SHP77 treated with DMSO at 0.1 percent for 48 hours (cell line): ENCODE results near the gene CITED1.
A peak's percentile ranks its signal among the peaks of the same experiment; 100 is the strongest.

ENCODE experiments used
- DNase-seq: peaks from one replicate; lab custom pipeline; 2025; lab: John Stamatoyannopoulos, UW

Gene CITED1

DNA sequence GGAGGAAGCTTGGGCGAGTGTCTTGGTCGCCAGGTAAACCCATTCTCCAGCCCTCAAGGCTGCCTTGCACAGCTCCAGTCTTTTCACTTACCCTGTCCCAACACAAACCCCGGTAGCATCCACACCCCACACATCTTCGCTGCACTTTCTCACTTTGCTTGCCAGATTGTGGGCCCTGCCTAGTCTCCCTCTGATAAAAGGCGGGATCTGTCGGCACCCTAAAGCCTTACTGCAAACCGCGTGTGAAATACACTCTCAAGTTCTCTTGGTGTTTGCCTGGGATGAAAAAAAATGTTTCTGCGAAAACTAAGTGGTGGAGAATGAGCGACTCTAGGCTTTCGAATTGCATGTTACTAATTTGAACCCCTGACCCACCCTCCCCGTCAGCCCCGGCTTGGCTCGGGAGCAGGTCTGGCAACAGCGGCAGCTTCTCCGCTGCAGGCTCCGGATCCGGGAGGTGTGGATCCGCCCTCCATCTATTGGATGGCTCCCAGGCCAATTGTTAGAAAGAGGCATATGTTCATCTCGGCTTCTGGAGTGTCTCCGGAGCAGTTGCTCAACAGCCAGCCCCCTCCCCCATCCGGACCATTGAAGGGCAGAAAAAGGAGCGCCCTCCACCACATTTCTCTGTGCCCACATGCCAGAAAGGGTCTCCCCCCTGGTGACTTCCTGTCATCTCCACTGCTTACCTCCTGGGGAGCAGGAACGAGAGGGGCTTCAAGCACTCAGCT, 3.0 kb upstream of the CITED1 start:
- peak; percentile 13 for DNase-seq

DNA sequence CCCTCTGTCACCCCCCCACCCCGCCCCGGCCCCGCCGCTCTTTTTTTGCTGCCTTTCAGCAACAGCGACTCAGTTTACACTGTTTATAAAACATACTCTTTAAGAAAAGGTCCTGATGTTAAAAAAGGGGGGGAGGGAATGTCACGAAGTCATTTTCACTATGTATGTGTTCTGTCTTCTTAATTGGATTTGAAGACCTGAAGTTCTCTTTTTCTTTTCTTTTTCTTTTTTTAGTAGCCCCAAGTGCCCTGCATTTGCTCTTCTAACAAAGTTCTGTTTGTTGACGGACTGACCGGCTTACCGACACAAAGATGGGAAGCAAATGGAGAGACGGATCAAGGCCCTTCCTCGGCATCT, 2.5 kb upstream of the CITED1 start:
- no peak for DNase-seq

DNA sequence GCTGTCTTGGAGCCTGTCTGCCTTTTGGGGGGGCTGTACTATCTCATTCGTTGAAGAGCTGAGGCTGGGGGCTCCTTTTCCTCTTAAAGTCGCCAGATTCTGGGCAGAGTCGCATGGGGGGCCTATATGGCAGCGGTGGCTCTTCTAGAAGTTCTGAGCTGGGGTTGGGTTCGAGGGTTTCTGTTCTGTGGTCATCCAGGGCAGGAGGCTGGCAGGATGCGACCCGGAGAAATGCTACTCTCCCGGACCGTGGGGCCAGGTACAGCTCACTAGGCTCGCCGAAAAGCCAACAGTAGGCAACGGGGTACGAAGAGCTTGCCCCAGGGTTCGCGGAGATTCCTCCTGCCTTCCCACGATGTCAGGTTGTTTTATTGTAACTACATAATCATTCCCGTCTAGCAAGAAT, 1.9 kb upstream of the CITED1 start:
- DNase-seq: no peak

DNA sequence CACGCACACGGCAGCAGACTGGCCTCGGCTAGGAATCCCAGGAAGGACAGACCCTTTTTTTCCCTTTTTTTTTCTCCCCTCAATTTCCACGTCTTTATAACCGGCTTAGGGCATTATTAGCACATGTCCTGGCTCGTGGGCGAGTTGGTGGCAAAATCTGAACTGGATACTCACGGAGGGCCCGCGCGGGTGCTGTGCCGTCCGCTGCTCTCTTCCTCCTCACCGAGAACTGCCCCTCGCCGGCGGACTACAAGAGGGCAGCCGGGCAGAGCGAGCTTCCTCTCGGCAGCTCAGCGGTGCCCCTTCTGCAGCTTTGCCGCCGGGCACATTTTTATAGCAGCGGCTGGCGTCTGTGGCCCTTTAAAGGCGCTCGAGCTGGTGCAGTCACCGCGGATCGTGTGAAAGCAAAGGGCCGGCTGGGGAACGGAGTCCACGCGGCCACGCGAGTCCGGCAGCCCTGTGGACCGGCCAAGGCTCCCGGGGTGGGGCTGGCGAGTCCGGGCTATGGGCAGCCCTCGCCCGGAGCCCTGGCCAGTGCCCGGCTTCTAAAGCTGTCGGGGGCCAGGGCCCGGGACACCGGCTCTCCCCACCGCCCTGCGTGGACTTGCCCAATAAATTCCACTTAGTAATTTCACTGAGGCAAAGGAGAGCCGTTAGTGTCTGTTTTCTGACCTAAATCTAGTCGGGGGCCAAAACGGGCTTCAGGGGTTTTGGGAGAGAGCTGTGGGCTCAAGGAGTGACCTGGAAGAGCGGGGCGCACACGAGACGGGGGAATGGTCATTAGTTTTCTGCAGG, 1.3 kb upstream of the CITED1 start:
- peak; percentile 41 for DNase-seq

DNA sequence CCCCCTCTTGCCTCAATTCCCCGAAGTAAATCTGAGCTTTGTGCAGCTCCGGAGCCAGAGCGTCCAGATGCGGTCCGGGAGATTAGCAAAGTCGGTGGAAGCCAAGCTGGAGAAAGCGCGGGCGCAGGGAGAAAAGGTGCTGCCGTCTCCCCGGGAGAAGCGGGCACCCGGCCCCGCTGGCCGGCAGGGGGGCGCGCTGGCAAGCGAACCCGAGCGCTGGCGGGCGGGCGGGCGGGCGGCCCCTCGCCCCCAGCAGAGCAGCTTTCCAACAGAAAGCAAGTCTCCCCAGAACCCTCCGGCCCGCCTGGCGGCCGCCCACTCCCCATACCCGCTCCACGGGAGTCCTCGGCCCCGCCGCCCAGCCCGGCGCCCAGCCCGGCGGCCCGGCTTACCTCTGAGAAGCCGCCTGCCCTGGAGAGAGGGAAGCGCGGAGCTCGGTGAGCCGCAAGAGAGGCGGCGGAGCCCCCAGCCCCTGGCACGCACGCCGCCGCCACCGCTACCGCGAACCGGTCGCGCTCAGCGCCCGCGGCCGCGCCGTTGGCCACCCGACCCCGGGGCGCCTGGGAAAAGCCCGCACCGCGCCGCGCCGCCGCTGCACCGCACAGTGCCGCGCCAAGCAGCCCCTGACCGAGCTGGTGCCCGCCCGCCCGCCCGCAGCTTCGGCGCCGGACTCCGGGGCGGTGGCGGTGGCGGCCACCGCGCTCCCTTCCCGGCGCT, 529 bp upstream of the CITED1 start:
- DNase-seq: no peak

DNA sequence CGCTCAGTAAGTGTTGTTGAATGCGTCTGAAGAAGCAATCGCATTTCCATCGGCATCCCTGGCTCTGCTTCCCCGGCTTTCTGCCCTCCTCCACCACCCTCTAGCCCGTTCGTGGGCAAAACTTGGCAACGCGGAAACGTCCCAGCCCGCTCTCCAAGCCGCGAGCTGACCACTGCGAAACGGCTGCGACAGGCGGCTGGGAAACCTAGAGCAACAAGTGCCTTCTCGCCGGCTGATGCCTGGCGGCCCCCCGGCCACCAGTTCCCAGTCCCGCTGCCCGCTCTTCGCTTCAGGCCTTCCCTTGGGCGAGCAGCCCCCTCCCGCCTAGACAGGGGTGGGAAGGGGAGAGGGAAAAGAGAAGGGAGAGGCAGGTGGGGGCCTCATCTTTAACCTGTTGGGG, 837 bp downstream of the CITED1 start:
- DNase-seq: no peak

DNA sequence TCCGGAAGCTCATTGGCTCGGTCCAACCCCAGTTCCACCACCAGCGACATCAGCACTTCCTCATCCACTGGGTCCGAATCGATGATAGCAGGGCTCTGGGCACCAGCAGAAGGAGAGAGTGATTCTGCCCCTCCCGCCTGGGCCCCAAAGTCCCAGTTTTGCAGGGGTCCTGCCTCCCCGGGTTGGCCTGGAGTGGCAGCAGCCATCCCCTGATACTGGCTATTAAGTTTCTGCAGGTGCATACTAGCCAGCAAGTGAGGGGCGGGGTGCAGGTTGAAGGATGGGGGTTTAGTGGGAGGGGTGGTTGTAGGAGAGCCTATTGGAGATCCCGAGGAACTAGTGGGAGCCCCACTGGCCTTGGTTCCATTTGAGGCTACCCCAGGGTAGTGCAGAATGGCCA, 3.9 kb downstream of the CITED1 start:
- DNase-seq: no peak

DNA sequence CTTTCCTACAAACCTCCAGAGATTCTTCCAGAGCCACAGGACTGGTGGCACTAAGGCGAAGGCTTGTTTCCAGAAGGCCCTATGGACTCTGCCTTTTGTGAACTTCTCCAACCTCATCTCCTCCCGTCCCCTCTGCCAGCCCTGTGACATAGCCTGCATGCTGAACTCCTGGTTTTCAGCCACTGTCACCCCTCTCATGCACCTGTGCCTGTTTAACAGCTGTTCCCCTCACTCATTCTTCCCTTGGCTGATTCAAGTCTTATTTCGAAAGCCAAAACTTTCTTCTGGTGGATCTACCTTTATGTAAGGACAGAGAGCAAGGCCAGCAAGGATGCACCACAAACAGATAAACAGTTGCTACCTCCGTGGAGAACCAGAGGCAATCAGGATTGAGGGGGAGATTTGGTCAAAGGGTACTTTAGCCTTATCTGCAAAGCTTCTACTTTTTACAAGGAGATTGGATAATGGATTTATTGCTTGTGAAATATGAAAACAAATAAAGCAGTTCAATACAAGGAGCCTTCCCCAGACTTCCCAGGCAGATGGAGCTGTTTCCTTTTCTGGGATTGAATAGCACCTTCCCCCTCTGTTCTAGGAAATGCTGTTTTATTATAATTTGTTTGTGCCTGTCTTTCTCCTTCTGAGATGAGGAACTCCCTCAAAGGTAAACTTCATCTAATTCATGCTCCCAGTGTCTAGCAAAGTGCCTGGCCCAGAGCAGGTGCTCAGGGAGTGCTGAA, 5.7 kb downstream of the CITED1 start:
- DNase-seq: no peak

DNA sequence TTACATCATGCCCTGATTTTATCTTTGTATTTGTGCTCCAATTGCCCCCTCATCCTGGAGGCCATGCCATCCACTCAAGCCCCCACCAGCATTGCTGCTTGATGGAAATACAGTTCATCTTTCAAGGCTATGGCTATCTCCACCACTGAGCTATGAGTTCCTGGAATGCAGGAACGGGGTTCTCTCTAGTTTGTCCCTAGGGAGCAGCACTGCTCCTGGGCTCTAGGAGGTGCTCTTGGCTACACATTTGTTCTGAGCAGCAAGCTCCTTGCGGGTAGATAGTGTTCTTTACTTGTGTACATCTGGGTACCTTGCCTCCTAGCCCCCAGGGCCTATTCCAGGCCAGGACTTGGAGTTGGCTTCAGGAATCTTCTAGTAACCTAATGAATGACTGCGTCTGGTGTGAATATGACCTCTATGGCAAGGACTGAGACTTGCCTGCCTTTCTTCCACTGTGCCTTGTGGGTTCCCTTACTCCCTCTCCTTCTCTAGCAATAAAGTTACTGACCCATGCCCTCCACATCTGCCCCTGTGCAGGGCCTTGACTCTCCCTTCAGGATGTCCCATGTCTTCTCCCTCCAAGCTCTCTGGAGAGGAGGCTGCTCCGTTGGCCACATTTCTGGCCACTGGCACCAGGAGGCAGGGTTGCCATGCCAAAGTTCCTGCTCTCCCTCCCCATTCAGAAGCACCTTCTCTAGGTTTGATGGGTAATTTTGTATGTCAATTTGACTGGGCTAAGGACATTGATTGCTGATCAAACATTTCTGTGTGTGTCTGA, 7.6 kb downstream of the CITED1 start:
- no peak for DNase-seq

DNA sequence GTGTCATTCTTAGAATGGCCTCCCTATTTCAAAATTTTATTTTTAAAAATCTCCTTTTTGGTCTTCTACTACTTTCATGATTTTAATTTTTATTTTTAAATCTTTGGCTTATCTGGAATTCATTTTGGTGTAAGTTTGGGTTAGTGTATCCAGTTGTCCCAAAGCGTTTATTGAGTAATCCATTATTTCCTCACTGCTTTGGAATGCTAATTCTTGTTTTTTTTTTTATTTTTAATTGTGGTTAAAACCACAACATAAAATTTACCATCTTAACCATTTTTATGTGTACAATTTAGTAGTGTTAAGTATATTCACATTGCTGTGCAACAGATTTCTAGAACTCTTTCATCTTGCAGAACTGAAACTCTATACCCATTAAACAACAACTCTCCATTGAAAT, 8.7 kb downstream of the CITED1 start:
- no peak for DNase-seq

DNA sequence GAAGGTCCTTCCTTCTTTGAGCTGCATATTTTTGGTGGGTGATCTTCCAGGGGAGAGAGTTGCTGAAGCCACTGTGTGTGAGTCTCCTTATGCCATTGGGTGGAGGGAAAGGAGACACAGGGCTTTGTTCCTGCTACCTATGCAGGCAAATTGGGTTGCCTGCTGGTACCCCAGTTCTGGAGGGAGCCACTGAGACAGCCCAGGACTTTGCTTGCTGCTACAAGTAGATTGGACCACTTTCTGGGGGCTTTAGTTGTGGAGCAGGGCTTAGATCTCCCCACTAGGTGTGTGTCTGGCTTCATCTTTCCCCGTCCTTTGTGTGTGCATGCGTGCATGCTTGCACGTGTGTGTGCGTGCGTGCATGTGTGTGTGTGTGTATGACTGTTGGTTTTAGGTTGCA, 10.0 kb downstream of the CITED1 start:
- no peak for DNase-seq

DNA sequence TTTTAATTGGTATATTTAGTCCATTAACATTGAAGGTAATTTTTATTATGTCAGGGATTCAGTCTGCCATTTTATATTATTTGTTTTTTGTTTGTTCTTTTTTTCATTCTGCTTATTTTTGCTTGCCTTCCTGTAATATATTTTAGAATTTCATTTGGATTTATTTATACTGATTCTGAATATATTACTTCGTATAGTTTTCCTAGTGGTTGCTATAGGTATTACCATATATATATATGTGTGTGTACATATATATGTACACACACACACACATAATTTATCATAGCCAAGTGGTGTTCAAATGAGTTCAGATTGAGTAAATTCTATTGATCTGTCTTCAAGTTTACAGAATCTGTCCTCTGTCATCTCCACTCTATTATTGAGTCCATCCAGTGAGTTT, 11.2 kb downstream of the CITED1 start:
- DNase-seq: no peak

DNA sequence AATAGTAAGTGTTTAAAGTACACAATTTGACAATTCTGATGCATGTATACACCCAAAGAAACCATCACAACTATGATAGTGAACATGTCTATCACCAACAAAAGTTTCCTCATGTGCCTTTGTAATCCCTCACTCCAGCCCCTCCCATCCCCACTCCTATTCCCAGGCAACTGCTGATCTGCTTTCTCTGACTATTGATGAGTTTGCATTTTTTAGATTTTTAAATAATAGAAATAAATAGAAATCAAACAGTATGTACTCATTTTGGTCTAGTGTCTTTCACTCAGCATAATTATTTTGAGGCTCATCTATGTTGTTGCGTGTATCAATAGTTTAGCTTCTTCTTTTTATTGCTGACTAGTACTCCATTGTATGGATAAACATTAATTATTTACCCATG, 23.4 kb downstream of the CITED1 start:
- DNase-seq: no peak

DNA sequence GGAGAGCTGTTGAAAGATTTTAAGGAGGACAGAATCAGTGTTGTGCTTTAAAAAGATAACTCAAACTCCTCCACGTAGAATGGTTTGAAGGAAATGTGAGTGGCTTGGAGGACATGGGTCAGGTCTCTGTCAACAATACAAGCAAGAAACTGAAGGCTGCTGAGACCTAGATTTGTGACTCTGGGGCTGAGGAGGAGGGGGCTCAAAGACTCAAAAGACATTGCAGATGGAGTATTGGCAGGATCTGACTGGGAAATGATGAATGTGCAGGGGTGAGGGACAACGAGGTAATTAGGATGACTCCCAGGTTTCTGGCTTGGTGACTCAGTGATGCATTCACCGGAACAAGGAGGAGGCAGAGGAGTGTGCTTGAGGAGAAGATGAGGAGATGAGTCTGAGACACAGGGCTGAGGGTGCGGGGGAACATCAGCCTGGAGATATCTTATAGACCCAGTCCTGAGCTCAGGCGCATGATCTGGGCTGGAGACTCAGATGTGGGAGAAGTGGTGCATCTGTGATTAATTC, 25.3 kb downstream of the CITED1 start:
- no peak for DNase-seq

DNA sequence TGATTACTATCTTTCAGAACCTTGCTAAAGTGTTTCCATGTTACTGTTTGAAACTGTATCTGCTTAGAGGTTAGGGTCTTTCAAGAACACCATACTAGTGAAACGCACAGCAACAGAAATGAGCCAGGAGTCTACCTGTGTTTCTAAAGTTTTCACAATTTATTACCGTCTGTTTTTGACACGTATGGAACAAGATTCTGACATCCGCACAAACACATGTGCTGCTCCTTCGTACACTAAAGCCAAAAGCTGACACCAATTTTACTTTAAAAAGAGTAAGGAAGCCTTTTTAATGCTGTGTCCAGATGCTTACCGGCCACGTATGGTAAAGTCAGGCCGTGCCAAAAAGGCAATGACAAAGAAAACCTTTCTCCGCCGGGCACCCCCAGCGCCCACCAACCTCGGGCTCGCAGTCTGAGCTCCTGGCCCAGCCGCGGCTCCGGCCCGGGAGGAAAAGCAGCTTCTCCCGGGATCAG, 29.2 kb downstream of the CITED1 start:
- no peak for DNase-seq

DNA sequence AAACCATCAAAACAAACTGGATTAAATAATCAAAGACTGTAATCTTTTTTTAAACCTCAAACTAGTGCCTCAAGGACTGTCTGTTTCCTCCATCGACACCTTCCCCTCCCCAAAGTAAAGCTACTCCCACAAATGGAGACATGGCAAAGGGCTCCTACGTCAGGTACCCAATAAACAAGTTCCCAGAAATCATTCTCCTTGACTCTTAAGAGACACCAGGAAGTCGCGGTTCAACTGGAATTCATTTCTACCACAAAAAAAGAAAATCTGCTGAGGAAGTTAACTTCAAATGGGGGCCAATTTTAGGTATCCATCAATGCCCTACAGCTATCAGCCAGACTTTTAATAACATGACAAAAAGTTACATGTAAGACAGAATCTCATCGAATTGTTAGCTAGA, 31.2 kb downstream of the CITED1 start:
- no peak for DNase-seq

DNA sequence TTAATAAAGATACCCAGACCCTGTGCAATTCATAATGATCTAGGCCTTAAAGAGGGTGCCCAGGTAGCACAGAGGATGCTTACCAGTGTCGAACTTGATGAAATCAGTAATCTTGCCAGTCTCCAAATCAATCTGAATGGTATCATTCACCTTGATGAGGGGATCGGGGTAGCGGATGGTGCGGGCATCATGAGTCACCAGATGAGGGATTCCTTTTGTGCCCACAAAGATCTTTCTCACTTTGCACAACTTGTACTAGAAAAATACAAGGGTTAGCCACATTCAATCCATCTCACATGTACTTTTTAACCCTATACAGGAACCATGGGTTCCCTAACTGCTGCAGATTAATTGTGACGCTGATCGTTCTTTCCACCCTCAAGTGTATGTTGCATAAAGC, 32.0 kb downstream of the CITED1 start:
- no peak for DNase-seq

DNA sequence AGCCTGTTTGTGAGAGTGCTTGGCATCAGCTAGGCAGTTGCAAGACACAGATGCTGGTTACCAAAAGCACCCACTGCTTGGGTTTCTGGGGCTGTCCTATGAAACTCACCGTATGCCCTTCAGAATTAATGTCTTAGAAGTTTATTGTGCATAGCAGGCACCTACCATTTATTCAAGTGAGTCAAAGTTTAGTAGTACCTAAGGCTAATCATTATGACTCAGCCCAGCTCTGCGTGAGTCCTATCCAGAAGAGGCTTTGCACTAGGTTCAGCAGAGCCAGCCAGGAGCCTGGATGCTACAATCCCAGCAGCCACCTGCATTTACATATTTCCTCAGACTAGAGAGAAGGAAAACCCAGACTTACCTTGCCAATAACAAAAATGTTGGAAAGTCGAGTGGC, 32.8 kb downstream of the CITED1 start:
- DNase-seq: no peak

DNA sequence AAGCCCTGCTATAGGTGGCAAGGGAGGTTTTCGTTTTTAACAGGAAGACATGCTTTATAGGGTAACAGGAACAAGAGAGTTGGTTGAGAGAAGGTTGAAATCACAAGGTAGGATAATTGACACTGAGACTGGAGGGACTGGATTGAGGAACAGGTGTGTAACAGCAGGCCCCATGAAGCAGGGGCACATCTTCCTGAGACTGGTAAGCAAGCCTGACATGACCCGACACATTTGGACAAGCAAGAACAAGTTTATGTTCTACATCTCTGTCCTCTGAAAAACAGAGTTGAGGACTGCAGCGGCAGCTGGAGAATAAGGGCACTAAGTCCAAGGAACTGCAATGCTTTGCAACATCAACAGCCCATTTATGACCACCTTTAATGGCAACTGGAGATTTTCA, 33.9 kb downstream of the CITED1 start:
- no peak for DNase-seq

DNA sequence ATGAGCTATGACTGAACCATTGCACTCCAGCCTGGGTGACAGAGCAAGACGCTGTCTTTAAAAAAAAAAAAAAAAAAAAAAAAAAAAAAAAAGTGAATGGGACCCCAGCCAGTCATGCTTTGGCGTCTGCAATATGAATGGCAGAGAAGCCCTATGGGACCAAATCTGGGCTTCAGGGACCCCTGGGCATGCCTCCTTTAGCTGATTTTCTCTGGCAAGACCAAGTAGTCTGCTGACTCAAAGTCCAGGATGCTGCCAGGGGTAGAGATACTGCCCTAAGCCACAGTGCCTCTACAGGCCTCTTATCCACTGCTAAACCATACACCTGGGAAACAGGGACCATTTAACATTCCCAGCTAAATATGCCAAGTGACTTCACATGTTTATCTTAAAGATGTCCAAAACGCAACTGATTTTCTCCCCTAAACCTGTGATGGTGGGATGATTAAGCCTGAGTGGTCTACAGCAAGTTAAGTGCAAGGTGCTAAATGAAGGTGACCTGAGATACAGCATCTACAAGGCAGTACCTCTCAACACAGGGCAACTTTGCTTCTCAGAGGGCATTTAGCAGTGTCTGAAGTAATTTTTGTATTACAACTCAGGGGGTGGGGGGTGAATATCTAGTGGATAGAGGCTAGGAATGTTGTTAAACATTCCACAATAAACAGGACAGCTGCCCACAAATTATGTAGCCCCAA, 34.5 kb downstream of the CITED1 start:
- no peak for DNase-seq
